Measurements from ENCODE around the gene AKIP1.
A peak's percentile ranks its signal among the peaks of the same experiment; 100 is the strongest.
"Not testable (repeated sequence)": the region's sequence is repeated elsewhere in the genome, so short reads cannot be mapped to it uniquely, and the experiment has no call there.

The AKIP1 gene

DNA sequence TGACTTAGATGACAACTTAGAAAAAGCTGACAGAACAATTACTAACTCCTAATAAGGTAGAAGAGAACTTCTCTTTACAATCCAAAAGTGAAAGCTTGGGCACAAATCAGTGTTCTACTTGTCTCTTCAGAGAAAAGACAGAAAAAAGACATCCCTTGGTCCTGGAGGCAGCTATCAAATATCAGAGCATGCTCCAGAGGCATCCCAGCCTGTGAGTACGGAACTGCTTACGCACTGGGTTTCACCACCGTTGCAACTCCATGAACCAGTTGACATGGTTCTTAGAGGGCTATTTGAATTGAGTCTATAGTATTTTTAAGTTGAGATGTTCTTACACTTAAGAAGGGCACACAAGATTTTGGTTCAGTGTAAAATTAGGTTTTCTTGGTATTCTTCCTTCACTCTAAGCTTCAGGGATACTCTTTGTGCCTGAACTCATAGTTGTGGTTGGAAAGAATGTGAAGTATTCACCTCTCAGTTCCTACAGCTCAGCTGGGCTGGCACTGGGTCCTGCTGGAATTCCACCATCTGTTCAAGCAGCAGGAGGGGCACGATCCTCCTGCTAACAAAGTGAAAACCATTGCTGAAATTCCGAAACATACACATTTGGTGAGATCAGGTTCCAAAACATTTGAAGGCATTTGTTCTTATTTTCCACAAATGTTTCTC is 6.3 kb downstream of the AKIP1 start:
- no peak for FAIRE-seq

DNA sequence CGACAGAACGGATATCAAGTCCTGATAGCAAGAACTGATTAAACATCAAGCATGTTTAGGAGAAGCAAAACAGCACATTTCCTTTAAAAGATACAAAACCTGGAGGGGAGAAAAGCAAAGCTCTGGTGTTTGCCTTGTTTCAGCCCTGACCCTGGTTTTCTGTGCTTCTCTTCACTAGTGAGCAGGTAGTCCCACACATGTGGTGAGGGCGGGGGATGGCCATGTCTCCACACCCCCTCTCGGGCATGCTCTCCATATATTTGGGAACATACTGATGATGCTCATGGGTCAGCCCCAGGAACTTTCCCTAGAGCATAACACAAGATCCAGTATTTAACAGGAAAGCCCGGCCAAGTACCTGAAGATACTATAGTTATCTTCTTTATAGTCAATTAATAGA is 11.7 kb downstream of the AKIP1 start:
- no peak for FAIRE-seq

DNA sequence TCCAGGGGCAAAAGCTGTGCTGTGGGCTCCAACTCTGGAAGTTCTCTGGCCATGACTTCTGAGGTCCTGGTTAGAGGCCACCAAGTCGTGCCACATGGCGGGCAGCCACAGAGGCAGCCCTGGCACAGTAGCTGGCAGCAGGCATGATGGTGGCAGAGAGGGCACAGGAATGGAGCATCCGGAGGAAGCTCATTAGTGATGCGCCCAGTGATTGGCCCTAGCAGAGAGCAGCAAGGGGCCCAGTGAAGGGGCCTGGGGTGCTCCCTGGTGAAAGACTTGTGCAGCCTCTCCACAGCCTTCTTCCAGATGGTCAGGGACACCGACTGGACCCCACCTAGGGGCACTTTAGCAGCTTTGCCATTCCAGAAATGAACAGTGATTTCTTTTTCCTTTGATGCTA is 14.7 kb downstream of the AKIP1 start:
- FAIRE-seq: no peak

GRCh38 chr11:8926236-8926635 is 15.2 kb downstream of the AKIP1 start:
- no peak for FAIRE-seq

DNA sequence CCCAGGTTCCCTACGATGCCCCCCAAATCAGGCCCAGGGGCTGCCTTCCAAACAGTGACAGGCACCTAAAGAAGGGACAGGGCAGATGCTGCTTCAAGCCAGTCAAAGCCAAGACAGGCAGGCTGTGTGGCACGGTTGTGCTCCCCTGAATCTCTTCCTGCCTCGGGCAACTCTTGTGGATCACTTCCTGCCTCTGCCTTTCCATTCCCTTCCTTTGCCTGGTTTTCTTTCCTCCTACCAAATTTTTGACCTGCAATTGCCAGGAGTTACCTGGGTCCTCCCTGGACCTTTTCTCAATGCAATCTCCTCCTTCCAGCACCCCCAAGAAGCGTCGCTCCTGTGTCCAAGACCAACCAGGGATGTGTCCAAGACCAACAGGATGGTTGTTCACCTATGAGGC is 16.2 kb downstream of the AKIP1 start:
- no peak for FAIRE-seq

DNA sequence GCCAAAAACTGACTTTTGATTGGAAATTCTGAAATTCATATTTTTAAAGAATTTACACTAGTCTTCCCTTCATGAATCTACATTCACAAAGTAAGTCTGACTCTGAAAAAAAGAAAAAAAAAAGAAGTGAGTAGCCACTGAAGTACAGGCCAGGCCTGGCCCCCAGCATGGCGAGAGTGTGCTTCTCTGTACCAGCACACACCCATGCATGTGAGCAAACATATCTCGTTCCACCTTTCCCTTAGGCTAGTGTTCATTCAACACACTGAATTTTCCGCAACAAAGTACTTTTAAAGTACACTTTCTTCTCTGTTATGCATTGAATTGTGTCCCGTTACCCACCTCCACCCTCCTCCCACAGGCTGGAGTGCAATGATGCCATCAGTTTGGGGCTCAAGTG is 17.2 kb downstream of the AKIP1 start:
- FAIRE-seq: no peak

- FAIRE-seq: no peak
Measured at GRCh38 chr11:8928981-8929615, 18.1 kb downstream of the AKIP1 start.

- no peak for FAIRE-seq
Measured at GRCh38 chr11:8930456-8931175, 19.6 kb downstream of the AKIP1 start.

GRCh38 chr11:8932564-8933180 is 21.7 kb downstream of the AKIP1 start, which contains the start of gene C11orf16:
C11orf16 (minus strand) TSS chr11:8932947; CDS start chr11:8932308, 639 bp downstream.
- FAIRE-seq: no peak

DNA sequence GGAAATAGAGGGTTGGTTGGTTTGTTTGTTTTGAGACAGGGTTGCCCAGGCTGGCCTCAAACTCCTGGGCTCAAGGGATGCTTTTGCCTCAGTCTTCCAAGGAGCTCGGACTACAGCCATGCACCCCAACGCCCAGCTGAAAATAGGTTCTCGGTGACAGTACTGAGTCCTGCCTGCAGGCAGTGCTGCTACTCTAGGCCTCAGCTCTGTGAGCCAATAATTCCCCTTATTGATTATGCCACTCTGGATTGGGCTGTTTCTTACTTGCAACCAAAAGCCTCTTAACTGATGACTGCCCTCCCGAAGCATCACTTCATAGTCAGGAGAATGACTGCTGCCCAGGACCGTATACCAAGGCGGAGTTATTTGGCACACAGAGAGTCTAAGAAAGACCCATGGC is 22.9 kb downstream of the AKIP1 start:
- FAIRE-seq: no peak

DNA sequence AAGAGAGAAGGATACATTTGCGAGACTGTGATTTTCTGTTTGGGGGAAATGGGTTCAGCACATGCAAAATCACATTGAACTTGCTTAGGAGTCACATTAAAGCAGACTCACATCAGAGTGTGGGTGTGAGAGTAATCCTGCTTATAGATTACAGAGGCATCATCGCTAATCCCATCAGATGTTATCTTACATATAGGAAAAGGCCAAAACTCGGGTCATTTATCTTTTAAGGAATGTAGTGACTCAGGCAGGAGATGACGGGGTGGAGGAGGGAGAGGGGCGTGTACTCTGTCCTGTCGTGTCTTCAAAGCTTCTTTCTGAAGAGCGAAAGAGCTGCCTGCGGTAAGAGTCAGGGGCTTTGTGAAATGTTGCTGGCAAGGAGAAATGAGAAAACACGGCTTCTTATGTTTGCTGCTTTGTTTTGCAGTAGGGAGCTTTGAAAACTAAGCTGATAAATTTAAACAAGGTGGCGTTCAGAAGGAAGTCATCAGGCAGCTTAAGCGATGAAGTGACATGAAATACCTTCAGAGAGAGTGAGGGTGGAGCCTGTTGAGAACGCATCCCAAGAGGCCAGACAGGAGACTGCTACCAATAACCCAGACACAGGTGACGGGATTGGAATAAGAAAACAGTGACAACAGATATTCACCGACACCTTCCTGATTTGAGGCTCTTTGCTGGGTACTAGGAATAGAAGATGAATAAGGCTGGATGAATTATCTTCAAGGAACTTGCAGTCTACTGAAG is 23.9 kb downstream of the AKIP1 start:
- FAIRE-seq: no peak

GRCh38 chr11:8935789-8936188 is 24.8 kb downstream of the AKIP1 start:
- not testable (repeated sequence) for FAIRE-seq

DNA sequence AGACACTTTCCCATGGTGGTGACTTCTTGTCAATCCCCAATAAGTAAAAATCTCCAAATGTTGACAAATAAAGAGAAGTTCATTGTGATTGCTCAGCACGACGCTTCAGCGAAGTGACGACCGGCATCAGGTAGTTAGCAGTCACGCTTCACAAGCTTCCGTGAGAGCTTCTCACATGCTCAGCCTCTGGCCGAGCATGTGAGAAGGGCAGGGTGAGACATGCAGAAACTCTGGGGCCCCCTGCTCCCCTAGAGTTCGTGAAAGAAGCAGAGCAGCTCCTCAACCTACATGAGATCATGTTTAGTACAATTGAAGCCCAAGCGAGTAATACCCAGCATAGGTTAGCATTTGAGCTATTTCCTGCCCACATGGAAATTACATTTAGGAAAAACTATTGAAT is 26.2 kb downstream of the AKIP1 start:
- no peak for FAIRE-seq

- no peak for FAIRE-seq
Measured at GRCh38 chr11:8937659-8938058, 26.7 kb downstream of the AKIP1 start.

DNA sequence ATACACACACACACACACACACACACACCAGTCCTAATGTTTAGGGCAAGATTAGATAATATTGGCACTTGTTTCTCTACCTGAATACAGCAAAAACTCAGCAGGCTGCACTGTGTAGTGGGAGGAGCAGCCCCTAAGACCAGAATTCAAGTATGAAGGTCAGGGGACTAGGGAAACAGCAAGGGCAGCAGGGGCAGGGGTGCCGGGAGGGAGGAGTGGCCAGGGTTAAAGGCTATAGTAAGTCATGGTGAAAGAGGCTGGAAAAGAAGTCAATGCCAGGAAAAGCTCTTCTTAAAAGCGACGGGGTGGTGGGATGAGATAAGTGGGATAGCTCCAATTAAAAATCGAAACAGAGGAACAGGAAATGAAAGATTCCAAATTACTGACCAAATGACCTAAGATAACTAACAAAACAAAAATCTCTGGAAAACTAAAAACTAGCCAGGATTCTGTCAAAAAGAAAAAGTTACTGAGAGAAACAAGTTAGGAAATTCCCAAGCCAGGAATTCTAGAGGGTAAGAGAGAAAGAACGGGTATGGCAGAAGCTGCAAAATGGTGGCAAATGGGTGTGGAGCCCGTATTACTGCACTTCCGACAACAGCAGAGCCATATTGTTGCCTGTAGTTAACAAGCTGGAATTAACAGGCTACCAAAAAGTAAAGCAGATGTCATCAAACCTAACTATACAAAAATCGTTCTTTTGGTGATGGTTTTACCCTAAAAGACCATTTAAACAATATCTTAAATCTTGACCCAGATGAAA is 30.5 kb downstream of the AKIP1 start:
- no peak for FAIRE-seq

GRCh38 chr11:8942518-8943066 is 31.6 kb downstream of the AKIP1 start, which contains the start of gene ASCL3:
ASCL3 (minus strand) TSS chr11:8943016; CDS start chr11:8938161, 4,855 bp downstream.
- FAIRE-seq: no peak

DNA sequence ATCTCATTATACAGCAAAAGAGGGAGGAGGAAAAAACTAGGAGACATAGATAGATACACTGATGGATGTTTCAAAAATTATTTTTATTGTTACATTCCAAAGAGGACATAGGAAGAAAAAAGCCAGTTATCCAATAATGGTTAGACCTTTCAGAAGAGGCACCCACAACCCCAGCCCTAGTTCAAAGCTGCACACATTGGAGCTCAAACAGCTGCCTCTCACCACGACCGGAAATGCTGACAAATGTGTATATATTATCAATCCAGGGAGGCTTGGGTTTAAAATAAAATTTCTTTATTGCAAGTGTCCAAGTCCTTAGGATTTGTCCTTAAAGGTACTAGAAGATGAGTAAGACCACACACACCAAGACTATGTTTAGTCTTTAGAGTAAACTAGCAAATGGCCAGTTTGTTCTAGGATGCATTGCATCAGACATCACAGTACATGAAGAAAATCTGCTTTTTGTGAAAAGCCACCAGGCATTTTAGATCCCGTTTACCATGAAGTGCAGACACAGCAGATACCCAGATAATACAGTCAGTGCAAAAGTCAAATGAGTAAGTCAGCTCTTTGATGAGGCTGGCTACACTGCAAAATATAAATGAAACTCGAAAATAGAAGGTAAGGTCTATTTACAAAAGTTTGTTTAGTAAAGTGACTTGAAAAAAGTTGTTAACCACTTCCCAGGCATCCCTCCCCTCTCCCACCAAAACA is 36.4 kb downstream of the AKIP1 start:
- FAIRE-seq: no peak

GRCh38 chr11:8948886-8949285 is 37.9 kb downstream of the AKIP1 start:
- no peak for FAIRE-seq

GRCh38 chr11:8956860-8957259 is 45.9 kb downstream of the AKIP1 start:
- no peak for FAIRE-seq

DNA sequence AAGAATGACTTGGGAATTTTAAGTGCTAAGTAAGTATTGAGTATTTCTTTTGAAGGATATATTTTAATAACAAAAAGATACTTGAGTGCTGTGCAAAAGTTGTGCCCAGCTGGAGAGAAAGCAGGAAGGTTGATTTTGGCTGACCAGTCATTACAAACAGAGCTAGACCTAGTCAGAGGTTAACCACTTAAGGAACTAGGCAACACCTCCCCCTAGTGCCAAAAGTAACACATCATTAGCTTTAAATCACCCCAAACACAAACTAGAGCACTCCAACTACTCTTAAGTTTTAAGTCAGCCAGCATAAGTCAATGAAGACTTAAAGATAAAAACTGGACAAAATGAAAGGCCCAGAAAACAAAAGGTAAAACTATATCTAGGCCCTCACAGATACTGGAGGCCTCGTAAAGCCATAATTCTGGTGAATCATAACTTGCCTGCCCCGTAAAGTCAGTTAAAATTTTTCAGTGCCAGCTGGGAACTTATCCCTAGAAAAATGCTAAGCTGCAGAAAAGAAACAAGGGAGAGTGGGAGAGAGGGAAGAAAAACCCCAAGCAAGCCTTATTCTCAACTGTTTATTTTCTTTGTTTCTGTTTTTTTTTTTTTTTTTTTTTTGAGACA is 48.7 kb downstream of the AKIP1 start:
- peak; percentile 96 for FAIRE-seq

DNA sequence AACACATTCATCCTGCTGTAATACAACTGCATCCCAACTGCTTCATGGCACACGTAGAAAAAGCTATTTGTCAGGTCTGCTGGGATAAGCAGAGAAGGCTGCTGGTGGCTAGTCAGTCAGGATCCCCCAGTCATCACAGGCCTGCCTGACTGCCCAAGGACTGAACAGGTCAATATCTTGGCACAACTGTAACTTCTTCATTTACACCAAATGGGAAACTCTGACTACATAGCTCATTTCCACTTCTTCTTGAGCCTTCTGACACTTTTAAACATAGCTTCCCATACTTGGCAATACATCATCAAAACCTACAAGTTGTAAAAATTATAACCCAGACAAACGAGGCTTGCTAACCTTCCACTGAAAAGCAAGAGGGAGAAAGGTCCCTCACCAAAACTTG is 50.4 kb downstream of the AKIP1 start:
- no peak for FAIRE-seq
